ENCODE measurements around the gene LCTL. TPM values are rescaled to one million over a fixed set of nuclear protein-coding genes. Genes with fewer than 3 reads are reported as not detected.

LCTL gene
- total RNA-seq, 2 donors from 2014 or later: 0.51 to 0.77 TPM

GRCh38 chr15:66598095-66598815, 32.5 kb upstream of the LCTL start:
- WGBS, 2 experiments (ENCODE audit: insufficient coverage in 1 of 2, insufficient read length in 1 of 2): 88 to 92% methylated on average over 5 to 13 of the region's 14 CpGs
- H3K4me1 Mint-ChIP-seq: peaks cover 17% of the 10 kb centered on the region
- DNase-seq: no peak
- TF ChIP-seq, protein P1, sequence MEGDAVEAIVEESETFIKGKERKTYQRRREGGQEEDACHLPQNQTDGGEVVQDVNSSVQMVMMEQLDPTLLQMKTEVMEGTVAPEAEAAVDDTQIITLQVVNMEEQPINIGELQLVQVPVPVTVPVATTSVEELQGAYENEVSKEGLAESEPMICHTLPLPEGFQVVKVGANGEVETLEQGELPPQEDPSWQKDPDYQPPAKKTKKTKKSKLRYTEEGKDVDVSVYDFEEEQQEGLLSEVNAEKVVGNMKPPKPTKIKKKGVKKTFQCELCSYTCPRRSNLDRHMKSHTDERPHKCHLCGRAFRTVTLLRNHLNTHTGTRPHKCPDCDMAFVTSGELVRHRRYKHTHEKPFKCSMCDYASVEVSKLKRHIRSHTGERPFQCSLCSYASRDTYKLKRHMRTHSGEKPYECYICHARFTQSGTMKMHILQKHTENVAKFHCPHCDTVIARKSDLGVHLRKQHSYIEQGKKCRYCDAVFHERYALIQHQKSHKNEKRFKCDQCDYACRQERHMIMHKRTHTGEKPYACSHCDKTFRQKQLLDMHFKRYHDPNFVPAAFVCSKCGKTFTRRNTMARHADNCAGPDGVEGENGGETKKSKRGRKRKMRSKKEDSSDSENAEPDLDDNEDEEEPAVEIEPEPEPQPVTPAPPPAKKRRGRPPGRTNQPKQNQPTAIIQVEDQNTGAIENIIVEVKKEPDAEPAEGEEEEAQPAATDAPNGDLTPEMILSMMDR (conservative IDR thresholded peaks at IDR 0.05): no peak
- H3K27ac Mint-ChIP-seq: no peak overlapping the region
- no peaks in the 10 kb centered on the region for H3K36me3 Mint-ChIP-seq (ENCODE audit: low read depth)
- no peak overlapping the region for H3K4me3 Mint-ChIP-seq
- H3K27me3 Mint-ChIP-seq (ENCODE audit: insufficient read depth): peaks cover 20% of the 10 kb centered on the region
- no peaks in the 10 kb centered on the region for H3K27me3 ChIP-seq (ENCODE audit: control insufficient read depth, insufficient read depth, low read length, poor library complexity, severe bottlenecking)
- H3K9ac ChIP-seq (ENCODE audit: extremely low read depth, low read length, poor library complexity, severe bottlenecking): no peak overlapping the region
- H3K4me1 ChIP-seq (ENCODE audit: control insufficient read depth, insufficient read depth, low read length): peaks cover 8% of the 10 kb centered on the region
- H3K4me3 ChIP-seq (ENCODE audit: low read length): no peak overlapping the region
- no peaks in the 10 kb centered on the region for H3K9me3 ChIP-seq (ENCODE audit: control insufficient read depth, low read length)
- H3K27ac ChIP-seq (ENCODE audit: low read depth, low read length): no peak overlapping the region
- H3K9me3 Mint-ChIP-seq: no peaks in the 10 kb centered on the region
- no peaks in the 10 kb centered on the region for H3K36me3 ChIP-seq (ENCODE audit: control insufficient read depth, insufficient read depth, low read length)

DNA sequence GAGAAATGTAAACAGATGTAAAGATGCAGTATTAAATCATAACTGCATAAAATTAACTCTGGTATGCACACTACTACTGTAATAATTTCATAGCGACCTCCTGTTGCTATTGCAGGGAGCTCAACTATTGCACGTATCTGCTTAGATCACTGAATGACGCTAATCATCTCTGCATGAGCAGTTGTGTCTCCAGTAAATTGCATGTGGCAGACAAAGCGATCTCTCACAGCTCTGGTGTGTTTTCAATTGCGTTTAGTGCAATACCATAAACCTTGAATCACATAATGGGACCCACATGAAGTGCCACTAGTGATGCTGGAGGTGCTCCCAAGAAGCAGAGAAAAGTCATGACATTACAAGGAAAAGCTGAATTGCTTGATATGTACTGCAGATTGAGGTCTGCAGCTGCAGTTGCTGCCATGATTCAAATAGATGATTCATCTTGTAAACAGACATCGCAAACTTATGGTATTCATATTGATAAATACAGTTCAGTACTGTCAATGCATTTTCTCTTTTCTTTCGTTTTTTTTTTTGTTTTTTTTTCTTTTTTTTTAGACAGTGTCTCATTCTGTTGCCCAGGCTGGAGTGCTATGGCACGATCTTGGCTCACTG, 30.2 kb upstream of the LCTL start:
- 91 to 95% methylated on average over 8 of the region's 8 CpGs for WGBS, 2 experiments (ENCODE audit: insufficient coverage in 1 of 2, insufficient read length in 1 of 2)

DNA sequence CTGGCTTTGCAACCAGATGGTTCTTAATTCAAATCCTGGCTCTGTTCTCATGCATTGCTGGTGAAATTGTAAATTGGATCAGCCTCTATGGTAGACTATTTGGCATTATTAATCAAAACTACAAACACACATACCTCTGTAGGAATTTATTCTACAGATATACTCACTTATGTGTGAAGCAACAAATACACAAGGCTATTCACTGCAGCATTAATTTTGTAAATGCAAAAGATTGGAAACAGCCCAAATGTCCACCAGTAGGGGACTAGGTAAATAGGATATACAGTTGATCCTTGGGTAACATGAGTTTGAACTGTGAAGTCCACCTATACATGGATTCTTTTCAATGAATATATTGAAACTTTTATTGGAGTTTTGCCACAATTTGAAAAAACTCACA, 29.5 kb upstream of the LCTL start:
- H3K36me3 Mint-ChIP-seq (ENCODE audit: low read depth): no peaks in the 10 kb centered on the region
- Histone ChIP-seq H3K9me3 (ENCODE audit: control insufficient read depth, low read length) (no peaks in the 10 kb centered on the region), H3K36me3 (ENCODE audit: control insufficient read depth, insufficient read depth, low read length) (no peaks in the 10 kb centered on the region), H3K4me3 (ENCODE audit: low read length) (no peak overlapping the region), H3K9ac (ENCODE audit: extremely low read depth, low read length, poor library complexity, severe bottlenecking) (no peak overlapping the region), H3K4me1 (ENCODE audit: control insufficient read depth, insufficient read depth, low read length) (peaks cover 22% of the 10 kb centered on the region), H3K27ac (ENCODE audit: low read depth, low read length) (no peak overlapping the region), H3K27me3 (ENCODE audit: control insufficient read depth, insufficient read depth, low read length, poor library complexity, severe bottlenecking) (no peaks in the 10 kb centered on the region)
- H3K4me1 Mint-ChIP-seq: peaks cover 34% of the 10 kb centered on the region
- H3K27me3 Mint-ChIP-seq (ENCODE audit: insufficient read depth): peaks cover 15% of the 10 kb centered on the region
- TF ChIP-seq, protein P1 (conservative IDR thresholded peaks at IDR 0.05): no peak
- DNase-seq: no peak
- no peaks in the 10 kb centered on the region for H3K9me3 Mint-ChIP-seq
- H3K4me3 Mint-ChIP-seq: no peak overlapping the region
- H3K27ac Mint-ChIP-seq: no peak overlapping the region

More for the DNA sequence above, 30.2 kb upstream of the LCTL start:
- H3K9me3 ChIP-seq (ENCODE audit: control insufficient read depth, low read length): no peaks in the 10 kb centered on the region
- H3K4me1 ChIP-seq (ENCODE audit: control insufficient read depth, insufficient read depth, low read length): peaks cover 17% of the 10 kb centered on the region
- Mint-ChIP-seq H3K4me3 (no peak overlapping the region), H3K36me3 (ENCODE audit: low read depth) (no peaks in the 10 kb centered on the region), H3K9me3 (no peaks in the 10 kb centered on the region), H3K4me1 (peaks cover 27% of the 10 kb centered on the region), H3K27ac (no peak overlapping the region), H3K27me3 (ENCODE audit: insufficient read depth) (peaks cover 17% of the 10 kb centered on the region)
- no peaks in the 10 kb centered on the region for H3K36me3 ChIP-seq (ENCODE audit: control insufficient read depth, insufficient read depth, low read length)
- H3K27ac ChIP-seq (ENCODE audit: low read depth, low read length): no peak overlapping the region
- no peaks in the 10 kb centered on the region for H3K27me3 ChIP-seq (ENCODE audit: control insufficient read depth, insufficient read depth, low read length, poor library complexity, severe bottlenecking)
- no peak overlapping the region for H3K4me3 ChIP-seq (ENCODE audit: low read length)
- DNase-seq: no peak
- H3K9ac ChIP-seq (ENCODE audit: extremely low read depth, low read length, poor library complexity, severe bottlenecking): no peak overlapping the region
- TF ChIP-seq, protein P1 (conservative IDR thresholded peaks at IDR 0.05): no peak

Data from endodermal cell (in vitro differentiated cells).